Tibial nerve (tissue), 4 donors: ENCODE measurements around the gene RDH12.
"Not testable (repeated sequence)": the region's sequence is repeated elsewhere in the genome, so short reads cannot be mapped to it uniquely, and the experiment has no call there.

Experiments
- CTCF ChIP-seq, 5 experiments: fragments of 200-600 bp in 3 of 5; fragments of 450-650 bp in 2 of 5; sonication (generic) in 3 of 5; IDR thresholded peaks; one replicate each; pipeline ENCODE4 v1.5.1; 2016 to 2019; ENCODE audit warnings: antibody characterized with exemption in 5 of 5, mild to moderate bottlenecking in 3 of 5, moderate library complexity in 2 of 5
- EP300 ChIP-seq, 2 donors: sonication (generic); formaldehyde crosslinking; IDR thresholded peaks; one replicate each; pipeline ENCODE4 v1.6.1; 2017; ENCODE audit warnings: antibody characterized with exemption in 2 of 2, mild to moderate bottlenecking in 1 of 2

DNA sequence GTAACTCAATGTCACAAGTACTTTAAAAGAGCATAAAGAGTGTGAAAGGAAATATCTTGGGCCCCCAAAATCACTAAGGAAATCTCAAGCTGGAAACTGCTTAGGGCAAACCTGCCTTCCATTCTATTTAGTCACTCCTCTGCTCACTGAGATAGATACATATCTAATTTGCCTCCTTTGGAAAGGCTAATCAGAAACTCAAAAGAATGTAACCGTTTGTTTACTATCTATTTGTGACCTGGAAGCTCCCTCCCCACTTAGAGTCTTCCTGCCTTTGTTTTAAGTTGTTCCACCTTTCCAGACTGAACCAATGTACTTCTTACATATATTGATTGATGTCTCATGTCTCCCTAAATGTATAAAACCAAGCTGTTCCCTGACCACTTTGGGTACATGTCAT lies 8.1 kb downstream of the RDH12 start:
- not testable (repeated sequence) for TF ChIP-seq EP300, CTCF (IDR thresholded peaks at IDR 0.05)
